Neural cell (in vitro differentiated cells): ENCODE data around the gene FRMD4A. TPM values are rescaled to one million over a fixed set of nuclear protein-coding genes. Genes with fewer than 3 reads are reported as not detected.

Experiments used
- H2AFZ ChIP-seq: fragments of 200-600, 300-800 bp; sonication (generic), shearing (Covaris generic); 2 replicates; pipeline ENCODE4 v1.6.0; 2014; ENCODE audit warnings: low read depth, mild to moderate bottlenecking, antibody characterized with exemption, low read length, moderate library complexity
- H3F3A ChIP-seq: fragments of 200-600 bp; shearing (Covaris generic); 2 replicates; pipeline ENCODE4 v1.6.1; 2016; ENCODE audit warnings: mild to moderate bottlenecking, moderate library complexity, mixed read lengths, antibody characterized with exemption, low read length; ENCODE audit not compliant: insufficient read depth, poor library complexity, severe bottlenecking
- H3K27ac ChIP-seq: fragments of 200-600, 300-800 bp; sonication (generic), shearing (Covaris generic); 2 replicates; pipeline ENCODE4 v1.5.1; 2014; ENCODE audit warnings: mild to moderate bottlenecking, low read length, moderate library complexity
- H3K27me3 ChIP-seq: fragments of 300-800, 200-600 bp; sonication (generic), shearing (Covaris generic); 2 replicates; pipeline ENCODE4 v1.6.0; 2014; ENCODE audit warnings: mild to moderate bottlenecking, low read depth, low read length, moderate library complexity; ENCODE audit not compliant: insufficient read depth
- H3K36me3 ChIP-seq: fragments of 300-800, 200-600 bp; sonication (generic), shearing (Covaris generic); 2 replicates; pipeline ENCODE4 v1.5.1; 2014; ENCODE audit warnings: mild to moderate bottlenecking, antibody characterized with exemption, low read length, moderate library complexity; ENCODE audit not compliant: insufficient read depth
- H3K4me2 ChIP-seq: fragments of 300-800, 200-600 bp; sonication (generic), shearing (Covaris generic); 2 replicates; pipeline ENCODE4 v1.6.0; 2014; ENCODE audit warnings: mild to moderate bottlenecking, low read length
- H3K4me3 ChIP-seq: fragments of 300-800, 200-600 bp; sonication (generic), shearing (Covaris generic); 2 replicates; pipeline ENCODE4 v1.5.1; 2014; ENCODE audit warnings: mild to moderate bottlenecking, low read length, moderate library complexity
- H3K79me2 ChIP-seq: fragments of 200-600 bp; shearing (Covaris generic); replicated peaks from 2 replicates; pipeline ENCODE4 v1.6.0; 2014; ENCODE audit warnings: mild to moderate bottlenecking, low read length, moderate library complexity; ENCODE audit not compliant: insufficient read depth
- H3K9ac ChIP-seq: fragments of 300-800, 200-600 bp; sonication (generic), shearing (Covaris generic); 2 replicates; pipeline ENCODE4 v1.6.1; 2016; ENCODE audit warnings: mild to moderate bottlenecking, low read length, mixed read lengths
- H3K9me2 ChIP-seq: fragments of 200-600 bp; shearing (Covaris generic); 2 replicates; pipeline ENCODE4 v1.6.1; 2016; ENCODE audit warnings: mild to moderate bottlenecking, low read length, mixed read lengths; ENCODE audit not compliant: insufficient read depth
- H3K9me3 ChIP-seq: fragments of 200-600, 300-800 bp; sonication (generic), shearing (Covaris generic); 2 replicates; pipeline ENCODE4 v1.6.1; 2016; ENCODE audit warnings: mild to moderate bottlenecking, mixed run types, low read length, moderate library complexity, mixed read lengths
- H4K20me1 ChIP-seq: fragments of 200-600 bp; shearing (Covaris generic); 2 replicates; pipeline ENCODE4 v1.6.1; 2016; ENCODE audit warnings: mild to moderate bottlenecking, mixed run types; ENCODE audit not compliant: insufficient read depth
- EP300 ChIP-seq: fragments of 450-650 bp; conservative IDR thresholded peaks from 2 replicates; pipeline ENCODE4 v1.6.1; 2014; ENCODE audit warnings: antibody characterized with exemption, mild to moderate bottlenecking, moderate library complexity; ENCODE audit not compliant: poor library complexity, severe bottlenecking
- EZH2 ChIP-seq: fragments of 200-600, 300-800 bp; shearing (Covaris generic), sonication (generic); IDR thresholded peaks from 2 replicates; pipeline ENCODE4 v1.6.1; 2014; ENCODE audit warnings: antibody characterized with exemption, low read length, borderline replicate concordance, mild to moderate bottlenecking; ENCODE audit not compliant: insufficient read depth, poor library complexity, severe bottlenecking
- MXI1 ChIP-seq: fragments of 450-650 bp; conservative IDR thresholded peaks from 2 replicates; pipeline ENCODE4 v1.6.1; 2014; ENCODE audit warnings: antibody characterized with exemption, mild to moderate bottlenecking; ENCODE audit not compliant: poor library complexity, severe bottlenecking
- POLR2AphosphoS5 ChIP-seq: IDR thresholded peaks from 2 replicates; pipeline ENCODE4 v1.6.1; 2012
- RAD21 ChIP-seq: fragments of 450-650 bp; conservative IDR thresholded peaks from 2 replicates; pipeline ENCODE4 v1.6.1; 2014; ENCODE audit warnings: antibody characterized with exemption, mild to moderate bottlenecking, moderate library complexity
- SMC3 ChIP-seq: fragments of 450-650 bp; conservative IDR thresholded peaks from 2 replicates; pipeline ENCODE4 v1.6.1; 2014; ENCODE audit warnings: antibody characterized with exemption, mild to moderate bottlenecking, moderate library complexity; ENCODE audit not compliant: poor library complexity
- TAF1 ChIP-seq: IDR thresholded peaks from 2 replicates; pipeline ENCODE4 v1.6.1; 2012; ENCODE audit warnings: low read depth
- polyA plus RNA-seq: library from polyadenylated mRNA; depleted of rRNA; stranded (reverse); fragments of >200 nt; gene quantifications from 2 replicates; pipeline ENCODE4 v1.2.3, GENCODE V29; 2014
- TF ChIP-seq, protein P1 (sequence below): fragments of 450-650 bp; IDR thresholded peaks from 2 replicates; pipeline ENCODE4 v1.5.1; 2014; ENCODE audit warnings: antibody characterized with exemption, mild to moderate bottlenecking, moderate library complexity; ENCODE audit not compliant: poor library complexity, severe bottlenecking
- TF ChIP-seq, protein P2 (sequence below): IDR thresholded peaks from 2 replicates; pipeline ENCODE4 v1.6.1; 2012; ENCODE audit warnings: borderline replicate concordance

FRMD4A gene
- polyA plus RNA-seq, 1 donor from 2014 or later = 36.5 TPM

DNA sequence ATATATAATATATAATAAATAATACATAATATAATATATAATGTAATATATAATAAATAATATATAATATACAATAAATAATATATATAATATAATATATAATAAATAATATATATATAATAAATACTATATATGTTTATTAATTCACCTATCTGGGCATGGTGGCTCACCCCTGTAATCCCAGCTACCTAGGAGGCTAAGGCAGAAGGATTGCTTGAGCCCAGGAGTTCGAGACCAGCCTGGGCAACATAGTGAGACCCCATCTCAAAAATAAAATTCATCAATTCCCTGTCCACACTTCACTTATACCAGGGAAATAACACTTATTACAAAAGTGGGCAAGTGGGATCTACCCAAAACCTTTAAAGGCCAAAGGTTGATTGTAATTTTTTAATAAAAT lies 462.9 kb downstream of the FRMD4A start:
- H3K4me2 ChIP-seq = no peak overlapping the region
- H3K9ac ChIP-seq = no peak overlapping the region
- TF ChIP-seq, protein P1, sequence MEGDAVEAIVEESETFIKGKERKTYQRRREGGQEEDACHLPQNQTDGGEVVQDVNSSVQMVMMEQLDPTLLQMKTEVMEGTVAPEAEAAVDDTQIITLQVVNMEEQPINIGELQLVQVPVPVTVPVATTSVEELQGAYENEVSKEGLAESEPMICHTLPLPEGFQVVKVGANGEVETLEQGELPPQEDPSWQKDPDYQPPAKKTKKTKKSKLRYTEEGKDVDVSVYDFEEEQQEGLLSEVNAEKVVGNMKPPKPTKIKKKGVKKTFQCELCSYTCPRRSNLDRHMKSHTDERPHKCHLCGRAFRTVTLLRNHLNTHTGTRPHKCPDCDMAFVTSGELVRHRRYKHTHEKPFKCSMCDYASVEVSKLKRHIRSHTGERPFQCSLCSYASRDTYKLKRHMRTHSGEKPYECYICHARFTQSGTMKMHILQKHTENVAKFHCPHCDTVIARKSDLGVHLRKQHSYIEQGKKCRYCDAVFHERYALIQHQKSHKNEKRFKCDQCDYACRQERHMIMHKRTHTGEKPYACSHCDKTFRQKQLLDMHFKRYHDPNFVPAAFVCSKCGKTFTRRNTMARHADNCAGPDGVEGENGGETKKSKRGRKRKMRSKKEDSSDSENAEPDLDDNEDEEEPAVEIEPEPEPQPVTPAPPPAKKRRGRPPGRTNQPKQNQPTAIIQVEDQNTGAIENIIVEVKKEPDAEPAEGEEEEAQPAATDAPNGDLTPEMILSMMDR = no peak
- TF ChIP-seq TAF1 = no peak
- no peak for TF ChIP-seq EZH2
- TF ChIP-seq SMC3 = no peak
- no peak for TF ChIP-seq EP300
- no peak for TF ChIP-seq MXI1
- TF ChIP-seq RAD21 = no peak
- TF ChIP-seq, protein P2, sequence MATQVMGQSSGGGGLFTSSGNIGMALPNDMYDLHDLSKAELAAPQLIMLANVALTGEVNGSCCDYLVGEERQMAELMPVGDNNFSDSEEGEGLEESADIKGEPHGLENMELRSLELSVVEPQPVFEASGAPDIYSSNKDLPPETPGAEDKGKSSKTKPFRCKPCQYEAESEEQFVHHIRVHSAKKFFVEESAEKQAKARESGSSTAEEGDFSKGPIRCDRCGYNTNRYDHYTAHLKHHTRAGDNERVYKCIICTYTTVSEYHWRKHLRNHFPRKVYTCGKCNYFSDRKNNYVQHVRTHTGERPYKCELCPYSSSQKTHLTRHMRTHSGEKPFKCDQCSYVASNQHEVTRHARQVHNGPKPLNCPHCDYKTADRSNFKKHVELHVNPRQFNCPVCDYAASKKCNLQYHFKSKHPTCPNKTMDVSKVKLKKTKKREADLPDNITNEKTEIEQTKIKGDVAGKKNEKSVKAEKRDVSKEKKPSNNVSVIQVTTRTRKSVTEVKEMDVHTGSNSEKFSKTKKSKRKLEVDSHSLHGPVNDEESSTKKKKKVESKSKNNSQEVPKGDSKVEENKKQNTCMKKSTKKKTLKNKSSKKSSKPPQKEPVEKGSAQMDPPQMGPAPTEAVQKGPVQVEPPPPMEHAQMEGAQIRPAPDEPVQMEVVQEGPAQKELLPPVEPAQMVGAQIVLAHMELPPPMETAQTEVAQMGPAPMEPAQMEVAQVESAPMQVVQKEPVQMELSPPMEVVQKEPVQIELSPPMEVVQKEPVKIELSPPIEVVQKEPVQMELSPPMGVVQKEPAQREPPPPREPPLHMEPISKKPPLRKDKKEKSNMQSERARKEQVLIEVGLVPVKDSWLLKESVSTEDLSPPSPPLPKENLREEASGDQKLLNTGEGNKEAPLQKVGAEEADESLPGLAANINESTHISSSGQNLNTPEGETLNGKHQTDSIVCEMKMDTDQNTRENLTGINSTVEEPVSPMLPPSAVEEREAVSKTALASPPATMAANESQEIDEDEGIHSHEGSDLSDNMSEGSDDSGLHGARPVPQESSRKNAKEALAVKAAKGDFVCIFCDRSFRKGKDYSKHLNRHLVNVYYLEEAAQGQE = no peak
- TF ChIP-seq POLR2AphosphoS5 = no peak
- H3K27me3 ChIP-seq = no peaks in the 10 kb centered on the region
- no peaks in the 10 kb centered on the region for H3F3A ChIP-seq
- H3K36me3 ChIP-seq = no peaks in the 10 kb centered on the region
- no peak overlapping the region for H3K27ac ChIP-seq
- H3K79me2 ChIP-seq = no peaks in the 10 kb centered on the region
- no peak overlapping the region for H2AFZ ChIP-seq
- no peaks in the 10 kb centered on the region for H4K20me1 ChIP-seq
- no peaks in the 10 kb centered on the region for H3K9me3 ChIP-seq
- no peak overlapping the region for H3K4me3 ChIP-seq
- no peaks in the 10 kb centered on the region for H3K9me2 ChIP-seq

DNA sequence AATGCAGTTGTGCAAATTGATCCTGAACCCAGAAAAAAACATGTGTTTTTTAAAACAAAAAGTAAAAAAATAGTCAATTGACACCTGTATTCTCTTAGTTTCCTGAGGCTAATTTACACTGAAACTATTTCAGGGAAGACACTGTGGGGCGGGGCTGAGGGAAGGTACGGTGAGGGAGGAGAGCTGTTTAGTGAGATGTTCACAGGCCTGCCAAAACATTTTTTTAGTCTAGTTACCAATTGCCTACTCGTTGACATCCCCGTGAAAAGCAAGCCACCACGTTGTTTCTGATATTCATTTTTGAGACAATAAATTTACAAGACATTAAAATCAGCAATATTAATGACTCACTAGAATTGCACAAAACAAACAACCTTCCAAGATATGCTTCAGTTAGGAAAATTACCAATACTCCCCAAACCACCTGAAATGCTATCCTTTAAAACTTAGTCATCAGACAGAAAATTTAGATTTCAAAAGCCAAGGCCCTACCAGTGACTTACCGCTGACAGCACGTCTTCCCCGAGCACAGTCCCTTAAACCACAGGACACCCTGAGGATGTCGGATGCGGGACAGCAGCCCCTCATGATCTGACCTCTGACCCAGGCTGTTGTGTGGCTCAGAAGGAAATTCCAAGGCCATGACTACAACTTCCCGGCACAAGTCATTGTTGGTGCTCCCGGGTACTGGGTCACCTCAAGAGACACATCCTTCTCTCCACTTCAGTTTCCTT lies 464.8 kb downstream of the FRMD4A start:
- Histone ChIP-seq H3K4me2 (no peak overlapping the region), H2AFZ (no peak overlapping the region), H3K27ac (no peak overlapping the region)

More for the DNA sequence above, 464.8 kb downstream of the FRMD4A start:
- no peaks in the 10 kb centered on the region for H3K9me2 ChIP-seq
- H3K9ac ChIP-seq = no peak overlapping the region
- H4K20me1 ChIP-seq = no peaks in the 10 kb centered on the region
- no peaks in the 10 kb centered on the region for H3F3A ChIP-seq
- H3K4me3 ChIP-seq = no peak overlapping the region
- no peaks in the 10 kb centered on the region for H3K36me3 ChIP-seq
- H3K9me3 ChIP-seq = no peaks in the 10 kb centered on the region
- TF ChIP-seq EZH2 = no peak
- TF ChIP-seq, protein P2 = no peak
- TF ChIP-seq, protein P1 = no peak
- TF ChIP-seq TAF1 = no peak
- TF ChIP-seq RAD21 = no peak
- no peak for TF ChIP-seq POLR2AphosphoS5
- no peak for TF ChIP-seq MXI1
- no peaks in the 10 kb centered on the region for H3K79me2 ChIP-seq
- no peaks in the 10 kb centered on the region for H3K27me3 ChIP-seq
